ENCODE data around the gene MCEE.
"Not testable (repeated sequence)": the region's sequence is repeated elsewhere in the genome, so short reads cannot be mapped to it uniquely, and the experiment has no call there.

- TF ChIP-seq, protein P1, sequence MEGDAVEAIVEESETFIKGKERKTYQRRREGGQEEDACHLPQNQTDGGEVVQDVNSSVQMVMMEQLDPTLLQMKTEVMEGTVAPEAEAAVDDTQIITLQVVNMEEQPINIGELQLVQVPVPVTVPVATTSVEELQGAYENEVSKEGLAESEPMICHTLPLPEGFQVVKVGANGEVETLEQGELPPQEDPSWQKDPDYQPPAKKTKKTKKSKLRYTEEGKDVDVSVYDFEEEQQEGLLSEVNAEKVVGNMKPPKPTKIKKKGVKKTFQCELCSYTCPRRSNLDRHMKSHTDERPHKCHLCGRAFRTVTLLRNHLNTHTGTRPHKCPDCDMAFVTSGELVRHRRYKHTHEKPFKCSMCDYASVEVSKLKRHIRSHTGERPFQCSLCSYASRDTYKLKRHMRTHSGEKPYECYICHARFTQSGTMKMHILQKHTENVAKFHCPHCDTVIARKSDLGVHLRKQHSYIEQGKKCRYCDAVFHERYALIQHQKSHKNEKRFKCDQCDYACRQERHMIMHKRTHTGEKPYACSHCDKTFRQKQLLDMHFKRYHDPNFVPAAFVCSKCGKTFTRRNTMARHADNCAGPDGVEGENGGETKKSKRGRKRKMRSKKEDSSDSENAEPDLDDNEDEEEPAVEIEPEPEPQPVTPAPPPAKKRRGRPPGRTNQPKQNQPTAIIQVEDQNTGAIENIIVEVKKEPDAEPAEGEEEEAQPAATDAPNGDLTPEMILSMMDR (IDR thresholded peaks at IDR 0.05) = not testable (repeated sequence)
- TF ChIP-seq POLR2A (IDR thresholded peaks at IDR 0.05) = not testable (repeated sequence)
These were observed 1.5 kb upstream of the MCEE start for GRCh38 chr2:71131387-71132166.
